Lower lobe of right lung (tissue), 2 donors: ENCODE data around the gene RGS11. TPM values are rescaled to one million over a fixed set of nuclear protein-coding genes. Genes with fewer than 3 reads are reported as not detected.

ENCODE experiments used
- ATAC-seq, 2 donors: fragments of 200-7000 bp; cut with Tn5 transposase; one replicate each; pipeline ENCODE4 v1.9.1; 2020 to 2022; ENCODE audit warnings: mild to moderate bottlenecking in 2 of 2, moderate library complexity in 2 of 2
- DNase-seq: peaks from one replicate; pipeline ENCODE4 v3.0.0-alpha.2; 2020
- H3K27ac ChIP-seq: fragments of 200-600 bp; one replicate; pipeline ENCODE4 v1.8.0; 2022
- H3K27me3 ChIP-seq: fragments of 200-600 bp; one replicate; pipeline ENCODE4 v1.8.0; 2022; ENCODE audit warnings: low read depth
- H3K36me3 ChIP-seq: fragments of 200-600 bp; one replicate; pipeline ENCODE4 v1.8.0; 2022; ENCODE audit warnings: mild to moderate bottlenecking
- H3K4me1 ChIP-seq: fragments of 200-600 bp; one replicate; pipeline ENCODE4 v1.8.0; 2022
- H3K4me3 ChIP-seq: fragments of 200-600 bp; one replicate; pipeline ENCODE4 v1.8.0; 2022; ENCODE audit warnings: mild to moderate bottlenecking
- H3K9me3 ChIP-seq: fragments of 200-600 bp; one replicate; pipeline ENCODE4 v1.8.0; 2022
- intact Hi-C: fragments of 100-400 bp; cut with DNase I; formaldehyde crosslinking; loops from one replicate; pipeline ENCODE4 v1.11.0; 2022
- total RNA-seq: library from RNA; stranded (reverse); fragmentation: NEBNext Ultra II Directional; extraction: Animal tissue kit (Norgen Biotek cat#: 25700); gene quantifications from one replicate; pipeline ENCODE4 v1.2.1, GENCODE V29; 2021
- TF ChIP-seq, protein P1 (sequence below): fragments of 200-600 bp; IDR thresholded peaks from one replicate; pipeline ENCODE4 v1.8.0; 2022; ENCODE audit warnings: antibody characterized with exemption, mild to moderate bottlenecking
- donor health status: DM: no; HTN: yes; CAD: no; lungs with severe emphysema.

The RGS11 gene
- total RNA-seq, 1 donor from 2014 or later = 8.2 TPM

DNA sequence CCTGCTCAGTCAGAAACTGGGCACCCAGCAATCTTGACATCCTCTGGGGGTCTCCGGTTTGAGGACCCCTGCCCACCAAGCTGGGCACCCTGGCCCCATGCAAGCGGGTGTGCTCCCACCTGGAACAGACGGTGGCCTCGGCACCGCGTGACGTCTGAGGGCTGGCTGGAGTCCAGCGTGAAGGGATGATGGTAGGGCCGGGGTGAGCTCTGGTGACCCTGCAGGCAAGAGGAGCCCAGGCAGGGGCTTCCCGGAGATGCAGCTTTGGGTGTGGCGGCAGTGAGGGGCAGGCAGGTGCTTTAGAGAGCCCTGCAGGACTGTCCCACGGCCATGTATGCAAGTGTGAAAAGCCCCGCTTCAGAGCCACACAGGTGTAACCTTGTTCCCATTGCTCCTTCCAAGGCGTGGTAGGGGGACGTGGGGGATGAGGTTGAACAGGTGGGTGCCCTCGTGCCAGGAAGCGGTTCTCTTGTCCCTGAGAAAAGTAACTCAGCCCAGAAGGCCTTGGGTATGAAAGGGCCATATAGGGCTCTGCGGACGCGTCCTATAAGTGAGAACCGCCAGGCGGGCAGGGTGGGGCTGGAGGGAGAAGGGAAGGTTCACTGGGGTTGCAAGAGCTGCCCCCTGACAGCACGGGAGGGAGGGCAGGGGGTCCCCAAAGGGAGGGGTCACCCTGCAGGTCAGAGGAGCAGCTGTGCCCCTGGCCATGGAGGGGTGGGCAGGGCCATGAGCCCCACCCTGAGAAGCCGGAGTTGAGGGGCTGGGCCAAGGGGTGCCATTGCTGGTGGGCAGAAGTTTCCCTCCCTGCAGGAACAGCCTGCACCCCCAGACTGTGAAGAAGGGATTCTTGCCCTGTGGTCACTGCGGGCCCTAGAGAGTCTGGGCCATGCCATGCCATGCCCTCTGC lies 9.2 kb downstream of the RGS11 start:
- TF ChIP-seq, protein P1, sequence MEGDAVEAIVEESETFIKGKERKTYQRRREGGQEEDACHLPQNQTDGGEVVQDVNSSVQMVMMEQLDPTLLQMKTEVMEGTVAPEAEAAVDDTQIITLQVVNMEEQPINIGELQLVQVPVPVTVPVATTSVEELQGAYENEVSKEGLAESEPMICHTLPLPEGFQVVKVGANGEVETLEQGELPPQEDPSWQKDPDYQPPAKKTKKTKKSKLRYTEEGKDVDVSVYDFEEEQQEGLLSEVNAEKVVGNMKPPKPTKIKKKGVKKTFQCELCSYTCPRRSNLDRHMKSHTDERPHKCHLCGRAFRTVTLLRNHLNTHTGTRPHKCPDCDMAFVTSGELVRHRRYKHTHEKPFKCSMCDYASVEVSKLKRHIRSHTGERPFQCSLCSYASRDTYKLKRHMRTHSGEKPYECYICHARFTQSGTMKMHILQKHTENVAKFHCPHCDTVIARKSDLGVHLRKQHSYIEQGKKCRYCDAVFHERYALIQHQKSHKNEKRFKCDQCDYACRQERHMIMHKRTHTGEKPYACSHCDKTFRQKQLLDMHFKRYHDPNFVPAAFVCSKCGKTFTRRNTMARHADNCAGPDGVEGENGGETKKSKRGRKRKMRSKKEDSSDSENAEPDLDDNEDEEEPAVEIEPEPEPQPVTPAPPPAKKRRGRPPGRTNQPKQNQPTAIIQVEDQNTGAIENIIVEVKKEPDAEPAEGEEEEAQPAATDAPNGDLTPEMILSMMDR = no peak
- no peaks in the 10 kb centered on the region for H3K27me3 ChIP-seq
- no peaks in the 10 kb centered on the region for H3K9me3 ChIP-seq
- ATAC-seq (no peak), DNase-seq (no peak)
- intact Hi-C loops = no loop called here
- peaks cover 39% of the 10 kb centered on the region for H3K36me3 ChIP-seq
- no peaks in the 10 kb centered on the region for H3K4me1 ChIP-seq
- no peak overlapping the region for H3K27ac ChIP-seq
- no peak overlapping the region for H3K4me3 ChIP-seq

DNA sequence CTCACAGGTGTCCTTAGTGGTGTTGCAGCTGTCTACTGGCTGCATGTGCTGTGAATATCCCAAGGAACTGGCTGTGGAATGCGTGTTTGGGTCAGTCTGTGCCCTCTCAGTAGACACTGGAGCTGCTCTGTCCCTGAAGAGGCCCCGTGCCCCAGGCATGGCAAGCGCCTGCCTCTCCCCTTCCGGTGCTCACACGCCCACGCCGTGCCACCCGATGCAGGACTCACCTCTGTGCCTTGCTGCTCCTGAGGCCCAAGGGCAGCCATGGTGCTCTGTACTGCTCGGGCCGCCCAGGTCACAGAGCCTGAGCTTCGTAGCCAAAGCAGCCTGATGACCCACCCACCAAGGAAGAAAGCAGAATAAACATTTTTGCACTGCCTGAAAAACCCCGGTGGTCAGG lies 10.0 kb downstream of the RGS11 start:
- DNase-seq = no peak
- no peaks in the 10 kb centered on the region for H3K9me3 ChIP-seq
- ATAC-seq = no peak
- no peak overlapping the region for H3K4me3 ChIP-seq
- peaks cover 47% of the 10 kb centered on the region for H3K36me3 ChIP-seq
- intact Hi-C loops = no loop called here
- H3K27ac ChIP-seq = no peak overlapping the region
- TF ChIP-seq, protein P1 = no peak
- no peaks in the 10 kb centered on the region for H3K27me3 ChIP-seq
- no peaks in the 10 kb centered on the region for H3K4me1 ChIP-seq

DNA sequence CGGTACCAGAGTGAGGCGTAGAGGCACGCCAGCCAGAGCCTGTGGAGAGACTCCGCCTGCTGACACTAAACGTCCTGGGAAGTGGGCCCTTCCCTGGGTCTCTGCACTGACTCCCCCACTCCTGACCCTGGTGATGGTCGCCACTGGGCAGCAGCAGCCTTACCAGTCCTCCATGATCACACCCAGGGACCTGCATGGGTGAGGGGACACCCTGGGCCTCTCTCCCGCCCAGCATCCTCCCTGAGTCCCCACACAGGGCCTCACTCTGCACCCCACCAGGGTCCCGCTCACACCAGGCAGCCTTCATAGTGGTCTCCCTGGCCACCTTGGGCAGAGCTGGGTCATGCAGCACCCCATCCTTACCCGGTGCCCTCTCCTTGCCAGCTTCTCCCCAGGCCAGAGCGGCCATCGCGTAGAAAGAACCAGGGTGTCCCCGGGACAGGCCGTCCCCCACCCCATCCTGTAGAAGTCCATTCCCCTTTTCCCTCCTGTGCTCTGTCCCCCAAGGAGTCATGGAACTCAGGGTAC lies 10.7 kb downstream of the RGS11 start:
- no peaks in the 10 kb centered on the region for H3K9me3 ChIP-seq
- intact Hi-C loops = no loop called here
- H3K4me1 ChIP-seq = no peaks in the 10 kb centered on the region
- H3K36me3 ChIP-seq = peaks cover 53% of the 10 kb centered on the region
- H3K4me3 ChIP-seq = no peak overlapping the region
- TF ChIP-seq, protein P1 = no peak
- DNase-seq (no peak), ATAC-seq (peak in 1 of 2 donors; percentile 4)
- H3K27ac ChIP-seq = no peak overlapping the region
- no peaks in the 10 kb centered on the region for H3K27me3 ChIP-seq

DNA sequence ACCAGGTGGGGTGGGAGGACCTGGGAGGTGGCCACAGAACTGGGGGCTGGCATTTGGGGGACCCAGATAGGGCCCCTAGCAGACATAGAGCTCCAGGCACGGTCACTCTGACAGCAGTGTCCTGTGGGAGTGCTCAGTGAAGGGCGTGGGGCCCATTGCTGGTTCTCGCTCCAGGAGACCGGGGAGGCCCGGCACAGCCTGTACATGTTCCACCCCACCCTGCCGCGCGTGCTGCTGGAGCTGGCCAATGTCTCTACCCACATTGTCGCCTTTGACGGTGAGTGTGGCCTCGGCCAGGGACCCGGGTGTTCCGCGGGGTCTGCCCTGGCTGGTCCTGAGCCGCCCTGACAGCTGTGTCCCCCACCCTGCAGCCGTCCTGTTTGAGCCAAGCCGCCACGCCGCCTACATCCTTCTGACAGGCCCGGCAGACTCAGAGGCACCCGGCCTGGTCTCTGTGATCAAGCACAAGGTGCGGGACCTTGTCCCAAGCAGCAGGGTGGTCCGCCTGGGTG lies 11.2 kb downstream of the RGS11 start:
- no peak for DNase-seq
- no peak overlapping the region for H3K27ac ChIP-seq
- H3K27me3 ChIP-seq = no peaks in the 10 kb centered on the region
- H3K4me1 ChIP-seq = no peaks in the 10 kb centered on the region
- no peak overlapping the region for H3K4me3 ChIP-seq
- peaks cover 59% of the 10 kb centered on the region for H3K36me3 ChIP-seq
- TF ChIP-seq, protein P1 = no peak
- no peak for ATAC-seq
- no peaks in the 10 kb centered on the region for H3K9me3 ChIP-seq
- intact Hi-C loops = no loop called here

DNA sequence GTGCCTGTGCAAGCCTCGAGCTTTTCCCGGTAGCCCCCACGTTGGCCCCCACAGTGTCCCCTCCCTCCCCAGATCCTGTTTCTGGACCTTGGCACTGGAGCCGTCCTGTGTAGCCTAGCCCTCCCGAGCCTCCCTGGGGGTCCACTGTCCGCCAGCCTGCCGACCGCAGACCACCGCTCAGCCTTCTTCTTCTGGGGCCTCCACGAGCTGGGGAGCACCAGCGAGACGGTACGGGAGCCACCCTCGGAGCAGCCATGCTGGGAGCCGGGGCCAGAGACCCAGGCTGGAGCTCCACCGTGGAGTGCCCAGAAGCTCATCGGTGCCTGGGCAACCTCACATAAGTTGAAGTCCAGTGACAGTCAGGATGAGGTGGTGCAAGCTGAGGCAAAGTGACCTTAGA lies 11.8 kb downstream of the RGS11 start:
- DNase-seq (no peak), ATAC-seq (no peak)
- no peaks in the 10 kb centered on the region for H3K4me1 ChIP-seq
- peaks cover 64% of the 10 kb centered on the region for H3K36me3 ChIP-seq
- no peaks in the 10 kb centered on the region for H3K9me3 ChIP-seq
- H3K4me3 ChIP-seq = no peak overlapping the region
- H3K27me3 ChIP-seq = no peaks in the 10 kb centered on the region
- intact Hi-C loops = no loop called here
- no peak overlapping the region for H3K27ac ChIP-seq
- TF ChIP-seq, protein P1 = no peak
